ENCODE measurements around the gene LRRC17. TPM values are rescaled to one million over a fixed set of nuclear protein-coding genes. Genes with fewer than 3 reads are reported as not detected.

The LRRC17 gene, protein sequence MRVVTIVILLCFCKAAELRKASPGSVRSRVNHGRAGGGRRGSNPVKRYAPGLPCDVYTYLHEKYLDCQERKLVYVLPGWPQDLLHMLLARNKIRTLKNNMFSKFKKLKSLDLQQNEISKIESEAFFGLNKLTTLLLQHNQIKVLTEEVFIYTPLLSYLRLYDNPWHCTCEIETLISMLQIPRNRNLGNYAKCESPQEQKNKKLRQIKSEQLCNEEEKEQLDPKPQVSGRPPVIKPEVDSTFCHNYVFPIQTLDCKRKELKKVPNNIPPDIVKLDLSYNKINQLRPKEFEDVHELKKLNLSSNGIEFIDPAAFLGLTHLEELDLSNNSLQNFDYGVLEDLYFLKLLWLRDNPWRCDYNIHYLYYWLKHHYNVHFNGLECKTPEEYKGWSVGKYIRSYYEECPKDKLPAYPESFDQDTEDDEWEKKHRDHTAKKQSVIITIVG
- not detected in 2 replicates for total RNA-seq

DNA sequence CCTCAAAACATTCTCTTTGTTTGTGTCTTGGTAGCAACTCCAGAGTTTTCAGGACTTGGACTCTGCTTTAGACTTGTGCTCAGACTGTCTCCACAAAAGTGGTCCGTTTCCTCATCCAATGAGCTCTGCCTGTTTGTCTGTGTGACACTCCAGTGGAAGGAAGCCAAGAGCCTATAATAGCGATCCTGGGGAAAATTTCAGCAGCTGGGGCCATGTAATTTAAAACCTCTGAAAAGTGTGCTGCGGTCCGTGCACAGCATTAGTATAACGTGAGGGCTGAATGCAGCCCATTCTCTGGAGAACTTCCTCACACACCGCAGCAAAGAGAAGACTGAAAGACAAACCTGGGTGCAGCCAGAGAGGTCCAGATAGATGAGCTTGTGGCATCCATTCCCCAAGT is at the start of gene LRRC17:
LRRC17 (plus strand) TSS at position 259 of the 400 bp plus-strand sequence. CDS start 20,914 bp downstream, outside the sequence.
- no peak for DNase-seq

DNA sequence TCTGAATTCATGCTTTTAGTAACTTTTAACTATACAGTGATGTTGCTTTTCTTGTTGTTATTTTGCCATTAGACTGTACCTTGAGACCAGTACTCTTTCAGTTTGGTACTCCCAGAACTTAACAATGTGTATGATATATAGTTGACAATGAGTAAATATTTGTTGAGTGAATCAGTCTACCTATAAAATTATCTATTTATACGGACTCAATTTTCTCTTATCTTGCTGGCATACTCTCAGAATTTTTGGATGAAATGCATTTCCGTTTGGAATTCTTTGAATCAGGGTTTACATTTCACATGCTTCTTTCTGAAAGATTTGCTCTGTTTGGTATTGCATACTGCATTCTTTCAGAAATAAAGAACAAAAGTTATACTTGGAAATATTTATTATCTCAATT is 47.8 kb upstream of the LRRC17 start:
- Mint-ChIP-seq H3K9me3 (peaks cover 3% of the 10 kb centered on the region), H3K27me3 (peaks cover 9% of the 10 kb centered on the region), H3K36me3 (ENCODE audit: low read depth) (no peaks in the 10 kb centered on the region), H3K27ac (no peak overlapping the region), H3K4me1 (peaks cover 5% of the 10 kb centered on the region), H3K4me3 (no peak overlapping the region)
- no peak for DNase-seq
- intact Hi-C loops (cut with micrococcal nuclease): no loop called here

More for the DNA sequence above, at the start of gene LRRC17:
- Mint-ChIP-seq H3K9me3 (peaks cover 3% of the 10 kb centered on the region), H3K27me3 (peaks cover 9% of the 10 kb centered on the region), H3K36me3 (ENCODE audit: low read depth) (no peaks in the 10 kb centered on the region), H3K27ac (no peak within 1 kb of the TSS), H3K4me3 (no peak within 1 kb of the TSS), H3K4me1 (peaks cover 4% of the 10 kb centered on the region)
- intact Hi-C loops (cut with micrococcal nuclease): no loop called here

DNA sequence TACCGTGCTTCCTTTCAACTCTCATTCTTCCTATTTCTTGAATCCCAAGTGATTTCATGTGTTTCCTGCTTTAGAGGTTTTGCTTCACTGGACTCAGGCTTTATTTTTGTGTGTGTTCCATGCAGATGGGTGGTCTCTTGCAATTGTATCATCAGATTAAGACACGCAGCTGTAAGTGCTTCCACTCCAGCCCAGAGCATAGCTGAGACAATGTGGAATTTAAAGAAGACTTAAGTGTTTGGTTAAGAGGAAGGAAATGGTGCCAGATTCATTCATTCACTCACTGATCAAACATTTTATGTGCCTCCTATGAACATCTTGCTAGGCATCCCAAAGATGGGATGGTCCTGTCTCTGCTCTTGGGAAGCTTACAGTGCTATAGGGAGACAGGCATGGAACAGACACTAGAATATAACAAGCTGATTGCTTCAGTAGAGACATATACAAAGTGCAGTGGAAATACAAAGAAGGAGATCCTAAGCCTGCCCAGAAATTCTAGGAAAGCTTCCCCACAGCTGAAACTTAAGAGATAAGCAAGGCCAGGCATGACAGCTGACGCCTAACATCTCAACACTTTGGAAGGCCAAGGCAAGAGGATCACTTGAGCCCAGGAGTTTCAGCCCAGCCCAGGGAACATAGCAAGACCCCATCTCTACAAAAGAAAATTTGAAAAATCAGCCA is 46.1 kb upstream of the LRRC17 start:
- DNase-seq: no peak
- Mint-ChIP-seq H3K36me3 (ENCODE audit: low read depth) (no peaks in the 10 kb centered on the region), H3K27me3 (peaks cover 10% of the 10 kb centered on the region), H3K27ac (no peak overlapping the region), H3K4me3 (no peak overlapping the region), H3K4me1 (peaks cover 5% of the 10 kb centered on the region), H3K9me3 (peaks cover 5% of the 10 kb centered on the region)
- intact Hi-C loops (cut with micrococcal nuclease): no loop called here

DNA sequence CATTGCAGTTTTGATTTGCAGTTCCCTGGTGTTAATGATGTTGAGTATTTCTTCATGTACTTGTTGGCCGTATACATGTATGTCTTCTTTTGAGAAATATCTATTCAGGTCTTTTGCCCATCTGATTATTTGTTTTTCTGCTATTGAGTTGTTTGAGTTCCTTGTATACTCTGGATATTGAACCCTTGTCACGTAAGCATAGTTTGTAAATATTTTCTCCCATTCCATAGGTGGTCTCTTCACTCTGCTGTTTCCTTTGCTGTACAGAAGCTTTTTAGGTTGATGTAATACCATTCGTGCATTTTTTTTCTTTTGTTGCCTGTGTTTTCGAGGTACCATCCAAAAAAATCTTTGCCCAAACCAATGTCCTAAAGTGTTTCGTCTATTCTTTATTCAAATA is 43.6 kb upstream of the LRRC17 start:
- DNase-seq: no peak
- H3K4me1 Mint-ChIP-seq: peaks cover 25% of the 10 kb centered on the region
- no peak overlapping the region for H3K27ac Mint-ChIP-seq
- H3K9me3 Mint-ChIP-seq: peaks cover 20% of the 10 kb centered on the region
- H3K4me3 Mint-ChIP-seq: no peak overlapping the region
- no peaks in the 10 kb centered on the region for H3K36me3 Mint-ChIP-seq (ENCODE audit: low read depth)
- intact Hi-C loops (cut with micrococcal nuclease): no loop called here
- peaks cover 8% of the 10 kb centered on the region for H3K27me3 Mint-ChIP-seq

DNA sequence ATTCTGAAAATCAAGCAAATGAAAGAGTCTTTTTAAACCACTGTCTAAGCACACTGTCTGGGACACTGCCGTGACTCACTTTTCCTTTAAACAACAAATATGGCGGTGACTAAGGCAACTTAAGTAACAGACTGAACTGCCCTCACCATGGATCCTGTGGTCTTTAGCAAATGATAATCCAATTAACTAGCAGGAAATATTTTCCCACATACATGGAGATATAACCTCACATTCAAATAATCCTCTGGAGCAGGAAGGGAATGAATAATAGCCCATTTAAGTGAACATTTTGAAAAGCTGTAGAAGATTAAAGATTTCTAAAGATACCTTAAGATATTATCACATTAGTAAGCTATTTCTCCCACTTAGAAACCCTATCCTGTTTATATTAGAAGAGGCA is 40.3 kb upstream of the LRRC17 start:
- Mint-ChIP-seq H3K27ac (no peak overlapping the region), H3K9me3 (peaks cover 26% of the 10 kb centered on the region), H3K27me3 (peaks cover 8% of the 10 kb centered on the region), H3K4me1 (peaks cover 43% of the 10 kb centered on the region), H3K36me3 (ENCODE audit: low read depth) (no peaks in the 10 kb centered on the region), H3K4me3 (no peak overlapping the region)
- no peak for DNase-seq
- intact Hi-C loops (cut with micrococcal nuclease): loop anchor here (5.0 to 10.0 kb wide), 2 partner anchors 58 to 160 kb away; no protein-coding TSS in a partner anchor

DNA sequence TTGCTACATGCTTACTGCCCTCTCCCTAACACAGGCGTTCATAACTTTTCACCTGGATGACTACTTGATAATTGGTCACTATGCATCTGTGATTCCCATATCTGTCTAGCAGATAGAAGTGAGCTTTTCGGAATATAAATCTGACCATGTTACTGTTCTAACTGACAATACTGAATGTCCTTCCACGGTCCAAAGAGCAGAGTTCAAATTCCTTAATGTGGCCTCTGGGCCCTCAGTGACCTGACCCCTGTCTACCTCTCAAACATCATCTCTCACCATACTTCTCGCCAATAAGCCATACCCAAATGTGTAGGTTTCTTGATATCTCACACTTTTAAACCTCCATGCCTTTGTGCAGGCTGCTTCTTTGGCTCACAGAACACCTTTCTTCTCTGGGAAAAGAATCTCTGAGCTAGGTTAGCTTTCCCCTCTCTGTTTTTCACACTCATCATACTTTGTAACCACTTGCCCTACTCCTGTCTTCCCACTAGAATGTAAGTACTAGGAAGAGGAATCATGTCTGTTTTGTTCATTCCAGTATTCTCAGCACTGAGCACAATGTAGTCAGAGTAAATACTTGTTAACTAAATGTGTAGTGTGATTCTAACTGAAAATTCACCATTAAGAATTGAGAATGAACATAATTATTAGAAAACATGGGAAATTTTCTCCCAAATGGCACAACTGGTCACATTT is 39.2 kb upstream of the LRRC17 start:
- H3K4me1 Mint-ChIP-seq: peaks cover 38% of the 10 kb centered on the region
- H3K9me3 Mint-ChIP-seq: peaks cover 23% of the 10 kb centered on the region
- peak overlapping the region; percentile 26 for H3K4me3 Mint-ChIP-seq
- peaks cover 8% of the 10 kb centered on the region for H3K27me3 Mint-ChIP-seq
- no peaks in the 10 kb centered on the region for H3K36me3 Mint-ChIP-seq (ENCODE audit: low read depth)
- peak overlapping the region; percentile 29 for H3K27ac Mint-ChIP-seq
- intact Hi-C loops (cut with micrococcal nuclease): loop anchor here (5.0 to 10.0 kb wide), 2 partner anchors 59 to 161 kb away; no protein-coding TSS in a partner anchor
- DNase-seq: no peak

DNA sequence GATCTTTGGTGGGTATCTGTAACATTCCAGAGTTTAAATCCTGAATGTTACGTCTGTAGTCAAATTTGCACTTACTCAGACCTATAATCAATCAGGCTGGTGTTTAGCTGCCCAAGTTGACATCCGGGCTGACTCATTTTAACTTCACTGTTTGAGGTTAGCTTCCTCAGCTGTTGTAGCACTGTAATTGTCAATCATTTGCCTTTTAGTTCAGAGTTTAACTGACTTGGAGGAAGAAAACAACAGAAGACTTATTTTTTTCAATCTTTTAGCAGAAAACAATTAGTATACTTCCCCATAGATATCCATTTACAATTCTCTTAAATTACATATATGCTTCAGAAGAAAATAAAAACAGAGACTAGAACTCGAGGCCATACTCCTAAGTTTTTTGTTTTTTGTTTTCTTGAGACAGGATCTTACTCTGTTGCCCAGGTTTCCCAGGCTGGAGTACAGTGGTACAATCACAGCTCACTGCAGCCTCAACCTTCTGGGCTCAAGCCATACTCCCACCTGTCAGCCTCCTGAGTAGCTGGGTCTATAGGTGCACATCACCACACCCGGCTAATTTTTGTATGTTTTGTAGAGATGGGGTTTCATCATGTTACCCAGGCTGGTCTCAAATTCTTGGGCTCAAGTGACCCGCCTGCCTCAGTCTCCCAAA is 38.5 kb upstream of the LRRC17 start:
- peaks cover 38% of the 10 kb centered on the region for H3K4me1 Mint-ChIP-seq
- H3K36me3 Mint-ChIP-seq (ENCODE audit: low read depth): no peaks in the 10 kb centered on the region
- intact Hi-C loops (cut with micrococcal nuclease): loop anchor here (5.0 to 10.0 kb wide), 2 partner anchors 59 to 162 kb away; no protein-coding TSS in a partner anchor

DNA sequence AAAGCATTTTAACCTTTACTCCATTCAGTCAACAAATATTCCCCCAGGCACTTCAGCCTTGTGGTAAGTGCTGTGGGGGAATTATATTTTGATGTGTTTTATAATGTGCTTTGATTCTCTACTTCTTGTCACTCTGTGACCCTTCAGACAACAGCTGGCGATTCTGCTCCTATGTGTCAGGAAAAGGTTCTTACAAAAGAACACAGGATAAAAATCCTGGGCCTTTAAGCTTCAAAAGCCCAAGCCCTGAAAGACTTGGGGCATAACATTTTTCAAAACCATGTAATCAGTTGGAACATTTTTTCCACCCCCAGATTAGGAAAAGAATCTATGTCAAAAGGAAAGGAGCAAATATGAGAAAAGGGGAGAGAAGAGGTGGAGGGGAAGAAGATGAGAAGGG is 37.8 kb upstream of the LRRC17 start:
- H3K36me3 Mint-ChIP-seq (ENCODE audit: low read depth): no peaks in the 10 kb centered on the region
- H3K4me1 Mint-ChIP-seq: peaks cover 38% of the 10 kb centered on the region
- intact Hi-C loops (cut with micrococcal nuclease): loop anchor here (5.0 to 10.0 kb wide), 2 partner anchors 60 to 163 kb away; no protein-coding TSS in a partner anchor
- H3K4me3 Mint-ChIP-seq: no peak overlapping the region
- peaks cover 28% of the 10 kb centered on the region for H3K9me3 Mint-ChIP-seq
- no peak for DNase-seq
- peaks cover 10% of the 10 kb centered on the region for H3K27me3 Mint-ChIP-seq
- H3K27ac Mint-ChIP-seq: peak overlapping the region; percentile 14

More for the DNA sequence above, 38.5 kb upstream of the LRRC17 start:
- peaks cover 10% of the 10 kb centered on the region for H3K27me3 Mint-ChIP-seq
- H3K4me3 Mint-ChIP-seq: peak overlapping the region; percentile 26
- peaks cover 28% of the 10 kb centered on the region for H3K9me3 Mint-ChIP-seq
- no peak overlapping the region for H3K27ac Mint-ChIP-seq
- peak; percentile 78 for DNase-seq

DNA sequence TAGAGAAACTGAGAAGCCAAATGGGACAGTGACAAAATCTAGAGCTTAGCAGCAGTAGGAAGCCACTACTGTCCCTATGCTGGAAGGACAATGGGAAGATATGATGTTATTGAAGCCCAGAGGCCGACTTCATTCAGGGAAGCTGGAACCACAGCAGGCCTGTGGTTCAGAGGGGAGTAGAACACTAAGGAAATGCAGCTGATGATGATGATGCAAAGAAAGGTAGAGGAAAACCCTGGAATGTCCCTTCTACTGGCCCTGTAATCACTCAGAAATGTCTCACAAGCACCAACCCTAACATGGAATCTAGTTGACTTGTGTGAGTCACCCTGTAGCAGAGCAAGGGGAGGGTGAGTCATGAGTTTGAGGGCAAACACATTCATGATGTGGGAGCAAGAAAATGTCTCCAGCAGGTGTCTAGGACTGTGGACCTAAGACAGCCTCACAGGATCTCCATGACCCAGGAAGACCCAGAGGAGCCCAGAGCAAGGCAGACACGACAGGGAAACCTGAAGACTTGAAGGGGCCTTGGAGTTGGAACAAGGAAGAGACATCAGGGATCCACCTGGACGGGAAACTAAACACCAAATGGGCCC is 37.0 kb upstream of the LRRC17 start:
- peak; percentile 69 for DNase-seq
- Mint-ChIP-seq H3K4me3 (no peak overlapping the region), H3K36me3 (ENCODE audit: low read depth) (no peaks in the 10 kb centered on the region), H3K27me3 (peaks cover 7% of the 10 kb centered on the region), H3K4me1 (peaks cover 38% of the 10 kb centered on the region), H3K27ac (peak overlapping the region; percentile 30), H3K9me3 (peaks cover 28% of the 10 kb centered on the region)
- intact Hi-C loops (cut with micrococcal nuclease): loop anchor here (1.0 to 10.0 kb wide), 2 partner anchors 40 to 61 kb away; no protein-coding TSS in a partner anchor

DNA sequence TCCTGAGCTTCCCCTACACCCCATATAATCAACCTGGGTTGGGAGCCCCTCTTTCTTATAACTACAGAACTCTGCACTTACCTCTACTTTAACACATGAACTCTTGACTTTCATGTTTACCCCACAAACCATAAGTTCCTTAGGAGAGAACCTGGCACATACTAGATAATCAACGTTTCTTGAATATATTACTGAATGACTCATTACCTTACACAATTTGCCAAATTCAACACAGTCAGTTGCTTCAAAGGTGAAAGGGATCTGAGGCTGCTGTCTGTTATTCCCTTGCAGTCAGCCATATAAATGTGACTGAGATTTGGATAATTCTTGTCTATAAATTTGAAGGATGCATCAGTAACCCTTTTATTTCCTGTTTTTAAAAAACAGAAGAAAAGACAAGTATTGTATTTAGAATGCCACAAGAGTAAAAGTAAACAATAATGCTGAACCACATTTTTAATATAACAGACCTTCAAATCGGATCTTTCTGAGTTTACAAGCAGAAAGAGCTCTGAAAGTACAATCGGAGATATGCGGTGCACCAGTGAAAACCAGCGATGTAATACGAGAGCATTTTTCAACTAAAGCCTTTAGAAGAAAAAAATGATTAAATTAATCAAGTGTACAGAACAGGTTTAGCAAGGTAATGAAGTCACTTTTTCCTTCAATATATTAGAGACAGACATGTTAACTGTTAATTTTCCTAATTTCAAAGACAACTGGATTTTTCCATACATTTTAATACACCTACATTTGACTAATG is 29.5 kb upstream of the LRRC17 start:
- H3K4me1 Mint-ChIP-seq: no peaks in the 10 kb centered on the region
- H3K4me3 Mint-ChIP-seq: no peak overlapping the region
- H3K9me3 Mint-ChIP-seq: peaks cover 5% of the 10 kb centered on the region
- H3K36me3 Mint-ChIP-seq (ENCODE audit: low read depth): no peaks in the 10 kb centered on the region
- DNase-seq: no peak
- no peak overlapping the region for H3K27ac Mint-ChIP-seq
- intact Hi-C loops (cut with micrococcal nuclease): no loop called here
- peaks cover 6% of the 10 kb centered on the region for H3K27me3 Mint-ChIP-seq

DNA sequence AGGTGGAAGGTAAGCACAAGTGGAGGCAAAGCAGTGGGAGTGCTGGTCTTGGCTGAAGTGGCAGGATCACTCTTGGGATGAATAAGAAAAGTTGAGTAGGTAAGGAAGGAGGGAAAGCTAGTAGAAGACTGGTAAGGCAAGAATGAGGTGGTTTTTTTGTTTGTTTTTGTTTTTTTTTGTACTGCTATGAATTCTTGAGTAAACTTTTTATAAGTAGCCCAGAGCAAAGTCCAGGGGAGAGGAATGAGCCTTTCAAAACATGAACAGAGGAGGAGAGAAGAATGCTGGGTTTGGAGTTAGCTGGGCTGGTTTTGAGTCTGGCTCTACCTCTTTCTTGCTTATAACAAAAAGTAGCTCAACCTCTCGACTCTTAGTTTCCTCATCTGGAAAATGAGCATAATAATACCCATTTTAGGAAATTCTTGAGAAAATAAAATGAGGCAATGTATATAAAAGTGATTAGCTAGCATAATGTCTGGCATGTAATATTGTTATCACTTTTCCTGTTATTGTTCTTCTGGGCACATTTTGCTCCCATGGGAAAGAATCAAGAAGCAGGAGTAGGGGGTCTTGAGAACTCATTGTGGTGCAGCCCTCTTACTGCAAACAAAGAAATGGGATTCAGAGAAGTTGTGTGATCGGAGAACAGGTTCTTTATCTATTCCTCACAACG is 24.1 kb upstream of the LRRC17 start:
- H3K9me3 Mint-ChIP-seq: no peaks in the 10 kb centered on the region
- intact Hi-C loops (cut with micrococcal nuclease): no loop called here
- no peak for DNase-seq
- H3K4me3 Mint-ChIP-seq: no peak overlapping the region
- no peaks in the 10 kb centered on the region for H3K4me1 Mint-ChIP-seq
- H3K36me3 Mint-ChIP-seq (ENCODE audit: low read depth): no peaks in the 10 kb centered on the region
- peaks cover 4% of the 10 kb centered on the region for H3K27me3 Mint-ChIP-seq
- H3K27ac Mint-ChIP-seq: no peak overlapping the region

DNA sequence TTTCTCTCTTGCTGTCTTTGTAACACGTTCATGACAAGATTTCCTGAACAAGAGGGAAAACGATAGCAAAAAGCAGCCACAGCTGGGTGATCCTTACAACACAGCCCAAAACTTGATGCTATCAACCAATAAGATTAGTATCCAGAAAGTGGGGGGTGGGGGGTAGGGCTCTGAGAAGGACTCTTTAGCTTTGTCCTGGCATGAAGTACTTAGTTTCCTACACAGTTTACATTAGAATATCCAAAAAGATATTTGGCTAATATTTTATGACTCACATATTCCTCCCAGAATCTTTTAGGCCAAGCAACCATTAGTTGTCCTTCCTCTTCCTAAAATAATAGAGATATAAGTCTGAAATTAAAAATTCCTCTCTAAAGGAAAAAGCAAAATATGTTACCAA is 22.9 kb upstream of the LRRC17 start:
- intact Hi-C loops (cut with micrococcal nuclease): no loop called here
- Mint-ChIP-seq H3K27me3 (peaks cover 6% of the 10 kb centered on the region), H3K27ac (no peak overlapping the region), H3K4me1 (no peaks in the 10 kb centered on the region), H3K36me3 (ENCODE audit: low read depth) (no peaks in the 10 kb centered on the region), H3K9me3 (no peaks in the 10 kb centered on the region), H3K4me3 (no peak overlapping the region)
- DNase-seq: no peak

Data from activated CD4-positive, alpha-beta T cell treated with anti-CD3 and anti-CD28 coated beads, Interleukin-2, amount 10 ng/mL, durations not matched to agents 24 days and 14 days (primary cell).